HUES64 (cell line): Measurements from ENCODE around the gene FRRS1.

Source experiments
- H3K27ac ChIP-seq: 2 replicates; pipeline ENCODE4 v1.7.0; 2013; ENCODE audit warnings: low read depth, low read length, inconsistent platforms
- H3K27me3 ChIP-seq: 2 replicates; pipeline ENCODE4 v1.6.1; 2013; ENCODE audit warnings: mild to moderate bottlenecking, low read length; ENCODE audit not compliant: insufficient read depth
- H3K36me3 ChIP-seq: 2 replicates; pipeline ENCODE4 v1.6.1; 2013; ENCODE audit warnings: mild to moderate bottlenecking, low read length; ENCODE audit not compliant: insufficient read depth
- H3K4me1 ChIP-seq: 2 replicates; pipeline ENCODE4 v1.6.1; 2013; ENCODE audit warnings: mild to moderate bottlenecking, low read length, moderate library complexity; ENCODE audit not compliant: insufficient read depth
- H3K4me3 ChIP-seq: 2 replicates; pipeline ENCODE4 v1.5.1; 2013; ENCODE audit warnings: mild to moderate bottlenecking, low read length, moderate library complexity
- H3K9ac ChIP-seq: 2 replicates; pipeline ENCODE4 v1.6.1; 2013; ENCODE audit warnings: mild to moderate bottlenecking, low read depth, low read length
- H3K9me3 ChIP-seq: 2 replicates; pipeline ENCODE4 v1.6.1; 2013; ENCODE audit warnings: low read depth, low read length; ENCODE audit not compliant: insufficient read depth
- WGBS: fragments of 150-250, 120-280 bp; methylation state at CpG from one replicate; pipeline ENCODE4 v1.1.7; 2013; ENCODE audit warnings: missing lambda C conversion rate; 5-methylcytosine and 5-hydroxymethylcytosine counted together

The FRRS1 gene

GRCh38 chr1:99749504-99750347 lies 16.7 kb downstream of the FRRS1 start:
- 57% methylated on average over 2 of the region's 2 CpGs for WGBS
- H3K36me3 ChIP-seq = 0 out of 2 replicates have a peak, but pooled peaks cover 4% of the 10 kb centered on the region
- H3K9me3 ChIP-seq = no peaks in the 10 kb centered on the region
- H3K27ac ChIP-seq = no peak overlapping the region
- no peak overlapping the region for H3K9ac ChIP-seq
- H3K27me3 ChIP-seq = no peaks in the 10 kb centered on the region
- no peak overlapping the region for H3K4me3 ChIP-seq
- H3K4me1 ChIP-seq = no peaks in the 10 kb centered on the region; the same call in 1 of the 2 replicates

DNA sequence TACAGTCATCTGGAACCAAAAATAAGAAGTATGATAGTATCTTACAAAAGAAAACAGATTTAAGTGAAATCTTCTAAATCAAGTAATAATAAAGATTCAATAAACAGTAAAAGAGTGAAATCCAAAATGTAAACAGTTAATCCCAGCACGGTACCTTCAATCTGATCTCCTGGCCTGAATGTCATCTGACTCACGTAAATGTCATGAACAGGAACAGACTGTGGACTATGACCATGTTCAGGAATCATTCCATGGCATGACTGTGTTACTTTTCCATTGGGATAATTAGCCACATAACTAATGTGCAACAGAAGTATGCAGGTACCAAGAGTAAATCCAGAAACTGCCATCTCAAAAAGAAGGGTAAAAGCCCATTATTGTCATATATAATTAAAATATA lies 18.0 kb downstream of the FRRS1 start:
- Histone ChIP-seq H3K9ac (no peak overlapping the region), H3K9me3 (no peaks in the 10 kb centered on the region), H3K27ac (no peak overlapping the region), H3K4me1 (no peaks in the 10 kb centered on the region; the same call in 1 of the 2 replicates), H3K4me3 (no peak overlapping the region), H3K36me3 (0 out of 2 replicates have a peak, but pooled peaks cover 4% of the 10 kb centered on the region), H3K27me3 (no peaks in the 10 kb centered on the region)
- WGBS = 95% methylated on average over 2 of the region's 2 CpGs

DNA sequence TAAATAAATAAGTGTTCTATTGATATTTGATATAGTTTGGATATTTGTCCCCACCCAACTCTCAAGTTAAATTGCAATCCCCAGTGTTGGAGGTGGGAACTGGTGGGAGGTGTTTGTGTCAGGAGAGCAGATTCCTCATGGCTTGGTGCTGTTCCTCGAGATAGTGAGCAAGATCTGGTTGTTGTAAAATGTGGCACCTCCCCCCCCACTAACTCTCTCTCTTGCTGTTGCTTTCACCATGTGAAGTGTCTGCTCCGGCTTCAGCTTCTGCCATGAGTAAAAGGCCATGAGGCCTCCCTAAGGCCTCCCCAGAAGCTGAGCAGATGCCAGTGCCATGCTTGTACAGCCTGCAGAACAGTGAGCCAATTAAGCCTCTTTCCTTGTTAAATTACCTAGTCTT lies 20.8 kb downstream of the FRRS1 start:
- no peaks in the 10 kb centered on the region; the same call in 1 of the 2 replicates for H3K4me1 ChIP-seq
- no peaks in the 10 kb centered on the region for H3K27me3 ChIP-seq
- no peak overlapping the region for H3K9ac ChIP-seq
- no peaks in the 10 kb centered on the region for H3K9me3 ChIP-seq
- H3K27ac ChIP-seq = no peak overlapping the region
- WGBS = 83% methylated on average over 2 of the region's 2 CpGs
- H3K4me3 ChIP-seq = no peak overlapping the region
- H3K36me3 ChIP-seq = 0 out of 2 replicates have a peak, but pooled peaks cover 4% of the 10 kb centered on the region

GRCh38 chr1:99745061-99745460 lies 21.4 kb downstream of the FRRS1 start:
- Histone ChIP-seq H3K9me3 (no peaks in the 10 kb centered on the region), H3K4me3 (no peak overlapping the region), H3K36me3 (0 out of 2 replicates have a peak, but pooled peaks cover 4% of the 10 kb centered on the region), H3K4me1 (no peaks in the 10 kb centered on the region; the same call in 1 of the 2 replicates), H3K27ac (no peak overlapping the region), H3K27me3 (no peaks in the 10 kb centered on the region), H3K9ac (no peak overlapping the region)
- 90% methylated on average over 7 of the region's 7 CpGs for WGBS

GRCh38 chr1:99740141-99740540 lies 26.3 kb downstream of the FRRS1 start:
- H3K9me3 ChIP-seq = no peaks in the 10 kb centered on the region
- no peak overlapping the region for H3K9ac ChIP-seq
- H3K4me1 ChIP-seq = no peaks in the 10 kb centered on the region
- H3K27me3 ChIP-seq = no peaks in the 10 kb centered on the region
- WGBS = 79% methylated on average over 1 of the region's 1 CpG
- H3K27ac ChIP-seq = no peak overlapping the region
- H3K4me3 ChIP-seq = no peak overlapping the region
- no peaks in the 10 kb centered on the region for H3K36me3 ChIP-seq

- 82% methylated on average over 6 of the region's 6 CpGs for WGBS
Observed at GRCh38 chr1:99738858-99739465, 27.5 kb downstream of the FRRS1 start.

DNA sequence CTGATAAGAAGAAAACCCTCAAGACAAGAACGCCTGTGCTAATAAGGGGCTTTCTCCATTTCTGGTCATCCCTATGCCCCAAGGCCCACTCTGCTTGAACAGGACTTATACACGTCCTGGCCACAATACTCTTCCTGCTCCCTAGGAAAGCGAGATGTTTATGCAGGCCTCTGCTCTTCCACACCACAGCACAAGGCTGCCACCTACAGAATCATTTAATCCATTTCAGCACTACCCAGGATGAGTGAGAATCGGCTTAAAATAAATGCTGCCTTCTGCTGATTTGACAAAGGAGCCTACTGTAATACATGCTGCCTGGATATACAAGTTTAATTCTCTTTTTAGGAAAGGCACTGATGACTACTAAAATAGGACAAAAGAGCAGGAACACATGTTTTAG lies 29.4 kb downstream of the FRRS1 start:
- H3K27ac ChIP-seq = no peak overlapping the region
- no peaks in the 10 kb centered on the region for H3K9me3 ChIP-seq
- H3K4me1 ChIP-seq = no peaks in the 10 kb centered on the region
- no peak overlapping the region for H3K4me3 ChIP-seq
- WGBS = 36% methylated on average over 4 of the region's 4 CpGs
- no peaks in the 10 kb centered on the region for H3K27me3 ChIP-seq
- no peak overlapping the region for H3K9ac ChIP-seq
- H3K36me3 ChIP-seq = no peaks in the 10 kb centered on the region

More at GRCh38 chr1:99738858-99739465, 27.5 kb downstream of the FRRS1 start:
- Histone ChIP-seq H3K27me3 (no peaks in the 10 kb centered on the region), H3K9me3 (no peaks in the 10 kb centered on the region), H3K36me3 (no peaks in the 10 kb centered on the region), H3K4me1 (no peaks in the 10 kb centered on the region), H3K4me3 (no peak overlapping the region), H3K9ac (no peak overlapping the region), H3K27ac (no peak overlapping the region)

DNA sequence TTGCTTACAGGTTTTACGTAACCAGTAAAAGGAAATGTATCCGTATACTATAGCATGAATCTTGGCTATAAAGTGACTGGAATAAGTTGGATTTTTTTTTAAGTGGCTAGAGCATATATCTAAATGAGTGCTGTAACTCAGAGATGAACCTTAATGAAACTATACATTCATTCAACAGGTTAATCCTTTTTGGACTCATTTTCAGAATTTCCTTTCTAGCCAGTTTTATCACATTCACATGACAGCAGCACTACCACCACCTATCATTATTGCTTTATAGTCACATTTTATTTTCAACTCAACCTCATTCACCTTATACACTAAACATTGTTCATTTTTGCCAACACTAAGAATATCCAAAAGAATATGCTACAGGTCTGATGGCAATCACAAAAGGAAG lies 30.6 kb downstream of the FRRS1 start:
- H3K4me3 ChIP-seq = no peak overlapping the region
- H3K36me3 ChIP-seq = no peaks in the 10 kb centered on the region
- no peaks in the 10 kb centered on the region for H3K9me3 ChIP-seq
- H3K27me3 ChIP-seq = no peaks in the 10 kb centered on the region
- H3K27ac ChIP-seq = no peak overlapping the region
- WGBS = 86% methylated on average over 2 of the region's 2 CpGs
- H3K4me1 ChIP-seq = no peaks in the 10 kb centered on the region
- H3K9ac ChIP-seq = no peak overlapping the region

DNA sequence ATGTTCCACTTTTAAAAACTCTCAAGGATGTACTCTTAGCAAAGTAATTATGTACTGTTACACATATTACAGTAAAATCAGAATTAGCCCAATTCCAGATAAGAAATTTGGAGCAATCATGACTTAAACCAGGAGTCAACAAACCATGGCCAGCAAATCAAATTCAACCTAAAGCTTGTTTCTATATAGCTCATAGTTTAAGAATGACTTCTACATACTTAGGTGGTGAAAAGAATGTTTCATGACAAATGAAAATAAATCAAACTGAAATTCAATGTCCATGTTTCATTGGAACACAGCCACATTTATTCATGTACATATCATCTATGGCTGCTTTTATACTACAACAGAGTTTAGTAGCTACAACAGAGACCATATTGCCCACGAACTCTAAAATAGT lies 35.1 kb downstream of the FRRS1 start:
- WGBS = 85% methylated on average over 1 of the region's 1 CpG
- Histone ChIP-seq H3K27ac (no peak overlapping the region), H3K27me3 (no peaks in the 10 kb centered on the region), H3K9ac (no peak overlapping the region), H3K4me1 (peaks cover 13% of the 10 kb centered on the region), H3K9me3 (no peaks in the 10 kb centered on the region), H3K4me3 (no peak overlapping the region), H3K36me3 (no peaks in the 10 kb centered on the region)

- 95% methylated on average over 4 of the region's 4 CpGs for WGBS
- no peaks in the 10 kb centered on the region for H3K27me3 ChIP-seq
- H3K36me3 ChIP-seq = no peaks in the 10 kb centered on the region
- H3K27ac ChIP-seq = no peak overlapping the region
- peaks cover 22% of the 10 kb centered on the region for H3K4me1 ChIP-seq
- H3K9ac ChIP-seq = no peak overlapping the region
- no peaks in the 10 kb centered on the region for H3K9me3 ChIP-seq
- H3K4me3 ChIP-seq = no peak overlapping the region
Observed at GRCh38 chr1:99728494-99729235, 37.8 kb downstream of the FRRS1 start.
